Choroid plexus epithelial cell (primary cell): Measurements from ENCODE around the gene CHCHD6.

Source experiments
- DNase-seq: peaks from one replicate; pipeline ENCODE4 v3.0.0-alpha.2; 2010; ENCODE audit warnings: low read depth
- H3K4me3 ChIP-seq: 2 replicates; pipeline ENCODE4 v1.5.1; 2011; ENCODE audit warnings: low read depth, mild to moderate bottlenecking, control low read depth, low read length, moderate library complexity
- TF ChIP-seq, protein P1 (sequence below): conservative IDR thresholded peaks from 2 replicates; pipeline ENCODE4 v1.5.1; 2011; ENCODE audit warnings: low read depth, mild to moderate bottlenecking, control low read depth, inconsistent platforms, low read length, moderate library complexity

Gene CHCHD6

DNA sequence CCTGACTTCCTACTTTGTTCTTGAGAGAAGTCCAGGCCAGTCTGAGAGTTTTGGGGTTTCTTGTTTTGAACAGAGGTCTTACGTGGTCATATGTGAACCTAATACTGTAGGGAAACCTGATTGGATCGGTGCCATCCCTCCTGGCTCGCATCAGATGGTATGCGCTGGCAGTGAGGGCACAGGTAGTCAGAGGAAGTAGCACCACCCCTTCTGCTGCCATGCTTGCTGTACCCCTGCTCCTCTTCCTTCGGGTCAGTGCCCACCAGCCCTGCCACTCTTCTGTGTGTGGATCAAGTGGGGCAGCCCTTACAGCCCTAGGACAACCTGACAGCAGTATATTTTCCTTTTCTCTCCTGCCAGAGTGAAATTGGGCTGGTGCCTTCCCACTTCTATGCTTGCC lies 39.7 kb downstream of the CHCHD6 start:
- no peak for DNase-seq
- TF ChIP-seq, protein P1, sequence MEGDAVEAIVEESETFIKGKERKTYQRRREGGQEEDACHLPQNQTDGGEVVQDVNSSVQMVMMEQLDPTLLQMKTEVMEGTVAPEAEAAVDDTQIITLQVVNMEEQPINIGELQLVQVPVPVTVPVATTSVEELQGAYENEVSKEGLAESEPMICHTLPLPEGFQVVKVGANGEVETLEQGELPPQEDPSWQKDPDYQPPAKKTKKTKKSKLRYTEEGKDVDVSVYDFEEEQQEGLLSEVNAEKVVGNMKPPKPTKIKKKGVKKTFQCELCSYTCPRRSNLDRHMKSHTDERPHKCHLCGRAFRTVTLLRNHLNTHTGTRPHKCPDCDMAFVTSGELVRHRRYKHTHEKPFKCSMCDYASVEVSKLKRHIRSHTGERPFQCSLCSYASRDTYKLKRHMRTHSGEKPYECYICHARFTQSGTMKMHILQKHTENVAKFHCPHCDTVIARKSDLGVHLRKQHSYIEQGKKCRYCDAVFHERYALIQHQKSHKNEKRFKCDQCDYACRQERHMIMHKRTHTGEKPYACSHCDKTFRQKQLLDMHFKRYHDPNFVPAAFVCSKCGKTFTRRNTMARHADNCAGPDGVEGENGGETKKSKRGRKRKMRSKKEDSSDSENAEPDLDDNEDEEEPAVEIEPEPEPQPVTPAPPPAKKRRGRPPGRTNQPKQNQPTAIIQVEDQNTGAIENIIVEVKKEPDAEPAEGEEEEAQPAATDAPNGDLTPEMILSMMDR, result no peak
- H3K4me3 ChIP-seq, result no peak overlapping the region

DNA sequence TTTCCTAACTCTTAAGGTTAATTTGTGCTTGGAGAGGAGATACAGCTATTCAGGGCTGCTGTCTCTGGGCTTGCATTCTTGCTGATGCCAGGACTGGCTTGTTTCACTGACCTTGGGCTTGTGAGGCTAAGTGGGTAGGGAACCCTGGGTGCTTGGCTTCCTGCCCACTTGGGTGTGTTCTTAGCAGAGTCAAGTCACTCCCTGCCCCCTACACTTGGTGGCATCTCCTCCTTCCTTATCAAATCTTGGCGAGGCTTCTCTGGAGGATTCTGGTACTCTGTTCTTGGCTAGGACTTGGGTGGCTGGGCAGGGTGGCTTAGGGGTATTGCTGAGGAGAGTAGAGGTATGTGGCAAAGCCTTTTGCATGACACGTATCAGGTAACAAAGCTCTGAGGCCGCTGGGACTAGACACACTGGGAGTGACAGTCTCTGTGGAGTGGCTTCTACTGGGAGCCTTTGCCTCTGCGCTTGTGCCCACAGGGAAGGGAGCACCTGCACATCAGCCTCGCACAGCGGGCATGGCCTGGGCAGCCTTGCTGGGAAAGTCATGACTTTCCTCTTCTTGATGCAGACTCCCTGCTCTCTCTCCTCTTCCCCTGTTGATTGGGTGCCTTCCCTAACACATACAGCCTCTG lies 41.8 kb downstream of the CHCHD6 start:
- DNase-seq, result no peak
- TF ChIP-seq, protein P1, result no peak

DNA sequence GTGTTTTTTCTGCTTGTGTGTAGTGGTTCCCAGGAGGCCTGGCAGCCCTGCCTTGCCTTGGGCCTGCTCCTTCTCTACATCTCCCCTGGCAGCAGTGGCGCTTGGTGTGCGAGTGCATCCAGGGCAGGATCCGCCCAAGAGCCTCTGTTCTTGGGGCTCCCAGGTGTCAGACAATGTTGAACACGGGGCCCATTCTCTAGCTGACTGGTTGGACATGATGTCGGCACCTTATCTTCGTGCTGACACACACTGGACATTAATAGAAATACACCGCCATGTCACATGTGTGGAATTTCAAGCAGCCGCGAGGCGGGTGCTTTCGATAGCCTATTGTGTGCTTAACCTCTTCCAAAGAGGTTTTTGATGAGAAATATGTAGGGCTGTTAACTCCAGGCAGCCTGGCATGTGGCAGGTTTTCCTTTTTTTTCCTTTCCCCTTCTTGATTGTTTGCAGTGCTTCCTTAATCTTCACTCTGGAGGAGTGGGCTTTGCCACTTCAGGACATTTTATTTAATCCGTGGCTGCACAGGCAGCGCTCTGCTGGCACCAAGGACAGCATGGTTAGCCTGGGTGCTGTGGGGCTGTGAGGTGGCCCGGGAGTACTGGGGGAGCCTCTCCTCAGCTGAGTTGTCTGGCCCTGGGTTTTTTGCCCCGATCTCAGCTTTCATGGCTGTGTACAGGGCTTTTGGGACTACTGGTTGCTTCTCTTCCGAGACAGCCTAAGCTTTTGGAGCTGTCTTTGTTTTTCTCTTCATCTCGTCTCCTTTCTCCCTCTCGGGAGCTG lies 42.5 kb downstream of the CHCHD6 start:
- TF ChIP-seq, protein P1, result peak; percentile 46
- peak; percentile 76 for DNase-seq

More for the DNA sequence above, 41.8 kb downstream of the CHCHD6 start:
- H3K4me3 ChIP-seq, result no peak overlapping the region

DNA sequence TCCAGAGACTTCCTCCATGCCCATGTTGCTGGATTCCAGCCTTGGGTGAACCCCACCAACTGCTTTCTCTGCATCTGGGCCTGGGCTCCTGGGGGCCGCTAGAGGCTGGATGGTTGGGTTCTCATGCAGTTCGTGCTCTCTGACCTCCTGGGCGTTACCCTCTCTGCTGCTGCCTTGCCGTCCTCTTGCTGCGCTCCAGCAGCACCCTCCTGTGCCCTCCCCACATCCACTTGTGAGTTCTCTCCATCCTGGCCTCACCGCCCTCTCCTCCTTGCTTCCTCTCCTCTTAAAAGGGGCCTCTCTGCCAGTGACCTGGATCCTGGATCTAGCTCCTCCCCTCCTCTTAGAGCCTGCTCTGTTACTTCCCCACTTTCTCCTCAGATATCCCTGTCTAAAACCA lies 43.7 kb downstream of the CHCHD6 start:
- H3K4me3 ChIP-seq, result no peak overlapping the region
- DNase-seq, result no peak
- TF ChIP-seq, protein P1, result no peak

More for the DNA sequence above, 42.5 kb downstream of the CHCHD6 start:
- H3K4me3 ChIP-seq, result peak overlapping the region; percentile 25

DNA sequence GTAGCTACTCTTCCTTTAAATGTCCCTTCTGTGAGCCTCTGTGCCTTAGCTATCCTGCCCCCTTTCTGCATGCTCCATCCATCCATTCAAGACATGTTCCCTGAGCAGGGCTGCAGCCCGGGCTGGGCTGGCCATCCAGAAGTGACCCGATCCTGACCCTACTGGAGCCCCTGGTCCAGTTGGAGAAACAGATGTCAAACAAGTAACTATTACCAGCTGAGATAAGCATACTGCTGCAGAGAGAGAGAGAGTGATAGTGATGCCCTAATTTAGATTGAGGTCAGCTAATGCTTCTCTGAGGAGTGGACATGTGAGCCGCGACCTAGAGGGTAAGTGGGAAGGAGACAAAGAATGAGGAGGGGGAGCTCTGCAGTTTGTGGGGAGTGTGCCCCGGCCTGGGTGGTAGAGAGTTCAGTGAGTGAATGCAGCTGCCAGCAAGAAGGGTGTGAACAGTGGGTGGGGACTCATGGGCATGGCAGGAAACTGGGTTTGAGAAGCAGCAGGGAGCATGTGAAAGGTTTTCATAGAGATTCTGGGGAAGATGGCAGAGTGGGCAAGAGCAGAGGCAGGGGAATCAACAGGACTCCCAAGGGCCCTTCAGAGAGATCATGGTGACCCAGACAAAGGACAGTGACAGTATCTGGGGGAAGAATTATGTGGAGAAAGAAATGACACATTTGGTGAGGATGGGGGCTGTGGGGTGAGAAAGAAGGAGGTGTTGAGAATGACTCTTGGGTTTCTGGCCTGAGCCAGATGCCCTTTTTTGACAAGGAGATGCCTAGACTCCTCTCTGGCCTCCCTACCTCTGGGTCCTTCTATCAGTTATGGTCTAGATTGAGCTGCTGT lies 44.9 kb downstream of the CHCHD6 start:
- no peak overlapping the region for H3K4me3 ChIP-seq
- DNase-seq, result no peak
- TF ChIP-seq, protein P1, result no peak

DNA sequence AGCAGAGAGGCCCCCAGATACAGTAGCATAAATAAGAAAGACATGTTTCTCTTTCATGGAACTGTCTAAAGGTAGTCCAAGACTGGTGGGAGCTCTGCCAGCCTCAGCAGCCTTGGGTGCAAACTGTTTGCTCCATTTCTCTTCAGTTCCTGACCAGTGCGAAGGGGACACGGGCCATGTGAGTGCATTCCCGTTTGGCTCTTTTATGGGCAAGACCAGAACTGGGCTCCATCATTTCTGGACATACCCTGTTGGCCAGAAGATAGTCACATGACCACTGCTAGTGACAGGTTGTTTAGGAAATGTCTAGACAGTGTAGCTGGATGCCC lies 45.5 kb downstream of the CHCHD6 start:
- no peak overlapping the region for H3K4me3 ChIP-seq
- TF ChIP-seq, protein P1, result no peak
- DNase-seq, result no peak
